SU-DHL-6 (cell line): ENCODE results near the gene PRR18.

Source experiments
- H2AFZ ChIP-seq: fragments of 200-600 bp; sonication (generic); 2 replicates; pipeline ENCODE4 v1.6.1; 2014; ENCODE audit warnings: low read depth, mild to moderate bottlenecking, moderate library complexity, mixed read lengths, antibody characterized with exemption, low read length; ENCODE audit not compliant: severe bottlenecking
- H3F3A ChIP-seq: fragments of 200-600 bp; shearing (Covaris generic); 2 replicates; pipeline ENCODE4 v1.6.0; 2016; ENCODE audit warnings: antibody characterized with exemption, mild to moderate bottlenecking; ENCODE audit not compliant: insufficient read depth
- H3K27ac ChIP-seq: fragments of 200-600 bp; sonication (generic); 2 replicates; pipeline ENCODE4 v1.5.1; 2016; ENCODE audit warnings: low read depth, mild to moderate bottlenecking, low read length, moderate library complexity, mixed read lengths
- H3K27me3 ChIP-seq: fragments of 200-600 bp; sonication (generic), shearing (Covaris generic); 2 replicates; pipeline ENCODE4 v1.6.0; 2014; ENCODE audit warnings: mild to moderate bottlenecking, low read length
- H3K36me3 ChIP-seq: fragments of 200-600 bp; sonication (generic); 2 replicates; pipeline ENCODE4 v1.6.1; 2014; ENCODE audit warnings: mild to moderate bottlenecking, low read length, mixed read lengths
- H3K4me2 ChIP-seq: fragments of 300-600, 200-600 bp; shearing (Covaris generic), sonication (generic); 2 replicates; pipeline ENCODE4 v1.6.0; 2014; ENCODE audit warnings: low read length, low read depth, mild to moderate bottlenecking; ENCODE audit not compliant: poor library complexity, severe bottlenecking
- H3K4me3 ChIP-seq: fragments of 200-600 bp; sonication (generic); 2 replicates; pipeline ENCODE4 v1.5.1; 2014; ENCODE audit warnings: antibody characterized with exemption, low read length, mild to moderate bottlenecking, mixed read lengths; ENCODE audit not compliant: insufficient read depth, poor library complexity, severe bottlenecking
- H3K79me2 ChIP-seq: fragments of 200-600 bp; sonication (generic); 2 replicates; pipeline ENCODE4 v1.6.1; 2014; ENCODE audit warnings: mild to moderate bottlenecking, low read length, moderate library complexity; ENCODE audit not compliant: insufficient read depth
- H3K9ac ChIP-seq: fragments of 200-600 bp; sonication (generic); 2 replicates; pipeline ENCODE4 v1.7.0; 2014; ENCODE audit warnings: mild to moderate bottlenecking, low read length
- H3K9me2 ChIP-seq: fragments of 200-600 bp; sonication (generic); replicated peaks from 2 replicates; pipeline ENCODE4 v1.6.1; 2014; ENCODE audit warnings: low read length; ENCODE audit not compliant: insufficient read depth
- H3K9me3 ChIP-seq: fragments of 200-600 bp; sonication (generic); 2 replicates; pipeline ENCODE4 v1.6.1; 2014; ENCODE audit warnings: low read length, mixed read lengths; ENCODE audit not compliant: insufficient read depth
- H4K20me1 ChIP-seq: fragments of 200-600 bp; sonication (generic); 2 replicates; pipeline ENCODE4 v1.6.1; 2014; ENCODE audit warnings: low read depth, mild to moderate bottlenecking, antibody characterized with exemption, low read length, moderate library complexity, mixed read lengths
- CTCF ChIP-seq: fragments of 200-600 bp; sonication (generic); IDR thresholded peaks from one replicate; pipeline ENCODE4 v1.5.1; 2017; ENCODE audit warnings: antibody characterized with exemption, mild to moderate bottlenecking, low read length, moderate library complexity; ENCODE audit not compliant: insufficient read depth, poor library complexity, severe bottlenecking
- EZH2phosphoT487 ChIP-seq: fragments of 200-600 bp; sonication (generic), shearing (Covaris generic); conservative IDR thresholded peaks from 2 replicates; pipeline ENCODE4 v1.6.1; 2018; ENCODE audit warnings: mild to moderate bottlenecking, antibody characterized with exemption, low read length, moderate library complexity, mixed read lengths

Gene PRR18

GRCh38 chr6:166284640-166285039 is 23.6 kb downstream of the PRR18 start:
- no peak overlapping the region for H2AFZ ChIP-seq
- H3K9me2 ChIP-seq, result no peaks in the 10 kb centered on the region
- H3K27me3 ChIP-seq, result no peaks in the 10 kb centered on the region
- H3F3A ChIP-seq, result no peaks in the 10 kb centered on the region
- H3K4me2 ChIP-seq, result no peak overlapping the region
- no peak overlapping the region for H3K4me3 ChIP-seq
- no peaks in the 10 kb centered on the region for H3K36me3 ChIP-seq
- H3K9ac ChIP-seq, result no peak overlapping the region
- no peaks in the 10 kb centered on the region for H4K20me1 ChIP-seq
- no peaks in the 10 kb centered on the region for H3K9me3 ChIP-seq
- no peak overlapping the region for H3K27ac ChIP-seq
- TF ChIP-seq EZH2phosphoT487 (no peak), CTCF (no peak)
- H3K79me2 ChIP-seq, result no peaks in the 10 kb centered on the region

DNA sequence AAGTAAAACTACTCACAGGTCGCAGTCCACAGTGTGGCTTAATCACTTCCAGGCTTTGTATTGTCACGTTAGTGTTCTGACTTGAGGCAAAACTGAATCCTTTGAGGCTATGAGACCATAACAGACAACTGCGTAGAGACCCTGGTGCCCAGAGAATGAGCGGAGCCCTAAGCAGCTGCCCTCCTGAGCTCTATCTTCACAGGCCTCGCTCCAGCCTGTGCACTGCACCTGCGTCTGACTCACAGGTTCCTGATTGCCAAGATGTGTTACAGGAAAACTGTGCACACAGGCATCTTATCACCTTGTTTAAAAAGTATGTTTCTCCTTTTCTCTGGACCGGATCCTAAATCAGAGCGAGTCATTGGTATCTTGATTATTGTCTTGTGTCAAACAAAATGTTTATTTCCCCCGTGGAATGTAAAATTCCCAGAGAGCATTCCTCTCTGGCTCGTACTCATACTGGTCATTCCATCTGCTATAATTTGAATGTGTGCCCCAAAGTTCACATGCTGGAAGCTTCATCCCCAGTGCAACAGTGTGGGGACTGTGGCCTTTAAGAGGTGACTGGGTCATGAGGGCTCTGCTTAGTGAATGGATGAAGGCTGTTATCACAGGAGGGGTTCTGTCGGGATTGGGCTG is 25.7 kb downstream of the PRR18 start:
- Histone ChIP-seq H4K20me1 (no peaks in the 10 kb centered on the region), H3F3A (no peaks in the 10 kb centered on the region), H3K27me3 (no peaks in the 10 kb centered on the region), H3K4me2 (no peak overlapping the region), H3K9me3 (no peaks in the 10 kb centered on the region), H3K9me2 (no peaks in the 10 kb centered on the region), H3K79me2 (no peaks in the 10 kb centered on the region), H2AFZ (no peak overlapping the region), H3K36me3 (no peaks in the 10 kb centered on the region), H3K27ac (no peak overlapping the region), H3K9ac (no peak overlapping the region), H3K4me3 (no peak overlapping the region)
- no peak for TF ChIP-seq CTCF
- no peak for TF ChIP-seq EZH2phosphoT487

DNA sequence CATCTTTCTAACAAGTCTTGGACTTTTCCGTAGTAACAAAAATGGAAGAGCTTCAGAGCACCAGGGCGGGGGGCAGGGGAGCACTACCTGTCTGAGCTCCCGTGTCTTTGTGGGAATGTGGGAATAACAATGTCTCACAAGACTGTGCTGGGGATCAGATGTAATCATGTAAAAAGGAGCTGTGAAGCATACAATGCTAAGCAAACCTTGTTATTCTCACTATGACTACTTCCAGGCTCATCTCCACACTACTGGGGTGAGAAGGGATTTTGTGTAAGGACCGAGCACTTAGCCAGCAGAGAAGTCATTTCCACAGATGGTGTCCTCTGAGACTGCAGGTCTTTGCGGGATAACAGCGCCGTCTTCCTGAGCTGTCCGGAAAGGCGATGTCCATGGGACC is 27.1 kb downstream of the PRR18 start:
- H3K4me3 ChIP-seq, result no peak overlapping the region
- no peak overlapping the region for H3K9ac ChIP-seq
- TF ChIP-seq EZH2phosphoT487 (no peak), CTCF (no peak)
- no peaks in the 10 kb centered on the region for H3K9me3 ChIP-seq
- no peaks in the 10 kb centered on the region for H3K36me3 ChIP-seq
- no peaks in the 10 kb centered on the region for H3K79me2 ChIP-seq
- no peaks in the 10 kb centered on the region for H3K9me2 ChIP-seq
- H3K4me2 ChIP-seq, result no peak overlapping the region
- no peak overlapping the region for H3K27ac ChIP-seq
- no peaks in the 10 kb centered on the region for H3F3A ChIP-seq
- H4K20me1 ChIP-seq, result no peaks in the 10 kb centered on the region
- no peak overlapping the region for H2AFZ ChIP-seq
- no peaks in the 10 kb centered on the region for H3K27me3 ChIP-seq
